ENCODE results near the gene SP2.

Gene SP2

DNA sequence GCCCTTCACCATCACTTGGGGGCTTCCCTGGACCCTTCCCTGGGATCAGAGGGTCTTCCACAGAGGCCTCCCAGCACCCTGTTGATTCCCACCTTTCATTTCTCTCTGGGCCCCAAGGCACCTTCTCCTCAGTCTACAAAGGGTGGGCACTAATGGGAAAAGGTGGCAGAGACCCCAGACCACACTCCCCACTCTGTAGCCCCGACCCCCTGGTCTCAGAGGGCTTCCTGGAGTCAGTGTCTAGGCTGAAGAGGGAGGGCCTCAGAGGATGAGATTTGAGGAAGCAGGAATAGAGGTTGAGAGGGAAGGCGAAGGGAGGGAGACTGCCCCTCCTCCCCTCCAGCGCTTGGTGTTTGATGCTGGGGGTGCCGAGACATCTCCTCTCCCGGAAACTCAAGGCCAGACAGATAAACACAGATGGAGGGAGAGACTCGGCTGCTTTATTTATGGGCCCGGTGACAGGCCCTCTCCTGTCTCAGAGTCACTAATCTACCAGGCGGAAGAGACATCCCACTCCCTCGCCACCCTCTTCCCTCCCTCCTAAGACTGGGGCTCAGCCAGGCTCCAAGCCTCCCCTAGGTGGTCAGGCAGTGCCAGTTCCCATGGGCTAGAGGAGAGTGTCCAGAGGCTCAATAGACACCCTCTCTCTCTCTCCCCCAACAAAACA lies 18.5 kb upstream of the SP2 start:
- no peaks in the 10 kb centered on the region for H3K36me3 ChIP-seq (replicated peaks; ENCODE audit: insufficient read depth, low read length)
- no peaks in the 10 kb centered on the region for H3F3A ChIP-seq (ENCODE audit: insufficient read depth, low read length)
- H3K79me2 ChIP-seq (ENCODE audit: low read length), result no peaks in the 10 kb centered on the region
- no peak overlapping the region for H3K4me3 ChIP-seq (ENCODE audit: low read length)
- no peak overlapping the region for H2AFZ ChIP-seq (ENCODE audit: low read length)
- no peak overlapping the region for H3K27ac ChIP-seq (ENCODE audit: low read length)
- no peak overlapping the region for H3K9ac ChIP-seq (ENCODE audit: low read length)
- H3K4me1 ChIP-seq (ENCODE audit: low read length), result no peaks in the 10 kb centered on the region
- TF ChIP-seq, protein P1, sequence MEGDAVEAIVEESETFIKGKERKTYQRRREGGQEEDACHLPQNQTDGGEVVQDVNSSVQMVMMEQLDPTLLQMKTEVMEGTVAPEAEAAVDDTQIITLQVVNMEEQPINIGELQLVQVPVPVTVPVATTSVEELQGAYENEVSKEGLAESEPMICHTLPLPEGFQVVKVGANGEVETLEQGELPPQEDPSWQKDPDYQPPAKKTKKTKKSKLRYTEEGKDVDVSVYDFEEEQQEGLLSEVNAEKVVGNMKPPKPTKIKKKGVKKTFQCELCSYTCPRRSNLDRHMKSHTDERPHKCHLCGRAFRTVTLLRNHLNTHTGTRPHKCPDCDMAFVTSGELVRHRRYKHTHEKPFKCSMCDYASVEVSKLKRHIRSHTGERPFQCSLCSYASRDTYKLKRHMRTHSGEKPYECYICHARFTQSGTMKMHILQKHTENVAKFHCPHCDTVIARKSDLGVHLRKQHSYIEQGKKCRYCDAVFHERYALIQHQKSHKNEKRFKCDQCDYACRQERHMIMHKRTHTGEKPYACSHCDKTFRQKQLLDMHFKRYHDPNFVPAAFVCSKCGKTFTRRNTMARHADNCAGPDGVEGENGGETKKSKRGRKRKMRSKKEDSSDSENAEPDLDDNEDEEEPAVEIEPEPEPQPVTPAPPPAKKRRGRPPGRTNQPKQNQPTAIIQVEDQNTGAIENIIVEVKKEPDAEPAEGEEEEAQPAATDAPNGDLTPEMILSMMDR (IDR thresholded peaks at IDR 0.05; ENCODE audit: low read length), result no peak
- H3K9me2 ChIP-seq (replicated peaks; ENCODE audit: insufficient read depth, low read length), result no peaks in the 10 kb centered on the region
- DNase-seq, result no peak
- no peaks in the 10 kb centered on the region for H4K20me1 ChIP-seq (ENCODE audit: insufficient read depth, low read length)
- peaks cover 85% of the 10 kb centered on the region for H3K27me3 ChIP-seq (replicated peaks; ENCODE audit: insufficient read depth, low read length)
- H3K9me3 ChIP-seq (replicated peaks; ENCODE audit: insufficient read depth, low read length), result no peaks in the 10 kb centered on the region
- H3K4me2 ChIP-seq (ENCODE audit: low read depth, low read length), result no peak overlapping the region

DNA sequence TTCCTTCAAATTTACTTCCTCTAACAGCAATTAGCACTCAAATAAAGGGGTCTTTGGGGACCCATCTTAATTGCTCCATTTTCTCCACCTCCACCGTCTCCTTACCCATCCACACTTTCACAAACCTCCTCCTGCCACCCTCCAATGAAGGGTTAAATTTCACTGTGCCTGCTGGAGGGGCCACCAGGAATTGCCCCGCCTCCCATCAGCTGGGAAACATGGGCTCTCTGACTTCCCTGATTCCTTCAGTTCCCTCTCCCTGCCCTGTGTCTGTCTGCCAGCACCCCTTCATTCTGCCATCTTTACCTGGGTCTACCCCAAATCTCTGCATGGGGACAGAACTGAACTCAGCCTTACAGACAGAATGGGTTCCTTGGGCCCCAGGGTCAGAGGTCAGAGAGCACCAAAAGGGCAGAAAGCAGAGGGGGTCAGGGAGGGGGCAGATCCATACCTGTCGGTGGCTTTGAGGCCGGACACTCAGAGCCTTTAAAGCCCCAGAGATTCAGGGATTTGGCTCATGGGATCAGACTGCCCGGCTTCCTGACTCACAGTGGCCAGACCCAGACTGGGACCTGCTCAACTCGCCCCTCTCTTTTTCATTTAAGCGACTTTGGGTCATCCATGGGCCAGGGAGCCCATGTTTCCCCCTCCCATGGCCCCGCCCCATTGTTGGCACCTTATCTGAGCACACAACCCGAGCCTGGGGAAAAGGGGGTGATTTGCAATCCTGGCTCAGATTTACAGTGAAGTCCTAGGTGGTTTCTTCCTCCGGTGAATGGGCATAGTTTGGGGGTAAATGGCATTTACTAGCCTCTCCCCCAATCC lies 17.6 kb upstream of the SP2 start:
- no peaks in the 10 kb centered on the region for H3K9me3 ChIP-seq (replicated peaks; ENCODE audit: insufficient read depth, low read length)
- H3K36me3 ChIP-seq (replicated peaks; ENCODE audit: insufficient read depth, low read length), result no peaks in the 10 kb centered on the region
- no peak overlapping the region for H3K4me3 ChIP-seq (ENCODE audit: low read length)
- H3F3A ChIP-seq (ENCODE audit: insufficient read depth, low read length), result no peaks in the 10 kb centered on the region
- no peak overlapping the region for H3K4me2 ChIP-seq (ENCODE audit: low read depth, low read length)
- H2AFZ ChIP-seq (ENCODE audit: low read length), result no peak overlapping the region
- H3K27me3 ChIP-seq (replicated peaks; ENCODE audit: insufficient read depth, low read length), result peaks cover 76% of the 10 kb centered on the region
- no peaks in the 10 kb centered on the region for H3K4me1 ChIP-seq (ENCODE audit: low read length)
- no peak for DNase-seq
- H3K9ac ChIP-seq (ENCODE audit: low read length), result no peak overlapping the region
- no peak for TF ChIP-seq EZH2 (optimal IDR thresholded peaks at IDR 0.05; ENCODE audit: low read depth, low read length)
- TF ChIP-seq EZH2phosphoT487 (IDR thresholded peaks at IDR 0.05; ENCODE audit: low read length), result no peak
- no peaks in the 10 kb centered on the region for H4K20me1 ChIP-seq (ENCODE audit: insufficient read depth, low read length)
- H3K9me2 ChIP-seq (replicated peaks; ENCODE audit: insufficient read depth, low read length), result no peaks in the 10 kb centered on the region
- no peak overlapping the region for H3K27ac ChIP-seq (ENCODE audit: low read length)
- H3K79me2 ChIP-seq (ENCODE audit: low read length), result no peaks in the 10 kb centered on the region

DNA sequence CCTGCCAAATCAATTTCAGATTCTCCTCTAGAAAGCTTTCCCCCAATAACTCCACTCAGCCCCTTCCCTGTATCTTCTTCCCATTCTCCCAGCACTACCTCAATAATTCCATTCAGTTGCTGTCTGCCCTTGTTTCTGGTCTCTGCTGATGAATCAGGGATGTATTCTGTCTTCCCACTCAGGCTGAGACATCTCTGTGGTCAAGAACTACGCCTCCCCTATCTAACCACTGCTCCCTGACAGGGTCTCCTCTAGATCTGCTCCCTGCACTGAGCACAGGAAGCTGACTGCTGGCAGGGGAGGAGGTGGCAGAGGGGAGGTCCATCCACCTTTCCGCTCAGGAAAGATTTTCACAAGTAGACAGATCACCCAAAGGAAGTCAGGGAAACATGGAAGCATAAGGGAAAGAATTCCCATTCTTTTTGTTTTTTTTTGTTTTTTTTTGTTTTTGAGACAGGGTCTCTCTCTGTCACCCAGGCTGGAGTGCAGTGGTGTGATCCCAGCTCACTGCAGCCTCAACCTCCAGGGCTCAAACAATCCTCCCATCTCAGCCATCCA lies 16.9 kb upstream of the SP2 start:
- TF ChIP-seq, protein P1 (IDR thresholded peaks at IDR 0.05; ENCODE audit: low read length), result no peak
- TF ChIP-seq EZH2 (optimal IDR thresholded peaks at IDR 0.05; ENCODE audit: low read depth, low read length) (no peak), EZH2phosphoT487 (IDR thresholded peaks at IDR 0.05; ENCODE audit: low read length) (no peak)
- no peak for DNase-seq
- H3K4me2 ChIP-seq (ENCODE audit: low read depth, low read length), result no peak overlapping the region
- no peaks in the 10 kb centered on the region for H3K4me1 ChIP-seq (ENCODE audit: low read length)
- no peaks in the 10 kb centered on the region for H3K36me3 ChIP-seq (replicated peaks; ENCODE audit: insufficient read depth, low read length)
- H3K9ac ChIP-seq (ENCODE audit: low read length), result no peak overlapping the region
- no peaks in the 10 kb centered on the region for H4K20me1 ChIP-seq (ENCODE audit: insufficient read depth, low read length)
- H3F3A ChIP-seq (ENCODE audit: insufficient read depth, low read length), result no peaks in the 10 kb centered on the region
- no peaks in the 10 kb centered on the region for H3K9me3 ChIP-seq (replicated peaks; ENCODE audit: insufficient read depth, low read length)
- H3K4me3 ChIP-seq (ENCODE audit: low read length), result no peak overlapping the region
- no peaks in the 10 kb centered on the region for H3K79me2 ChIP-seq (ENCODE audit: low read length)
- peaks cover 69% of the 10 kb centered on the region for H3K27me3 ChIP-seq (replicated peaks; ENCODE audit: insufficient read depth, low read length)
- H2AFZ ChIP-seq (ENCODE audit: low read length), result no peak overlapping the region
- H3K27ac ChIP-seq (ENCODE audit: low read length), result no peak overlapping the region
- no peaks in the 10 kb centered on the region for H3K9me2 ChIP-seq (replicated peaks; ENCODE audit: insufficient read depth, low read length)
